ENCODE measurements around the gene KCNJ3.

Gene KCNJ3

DNA sequence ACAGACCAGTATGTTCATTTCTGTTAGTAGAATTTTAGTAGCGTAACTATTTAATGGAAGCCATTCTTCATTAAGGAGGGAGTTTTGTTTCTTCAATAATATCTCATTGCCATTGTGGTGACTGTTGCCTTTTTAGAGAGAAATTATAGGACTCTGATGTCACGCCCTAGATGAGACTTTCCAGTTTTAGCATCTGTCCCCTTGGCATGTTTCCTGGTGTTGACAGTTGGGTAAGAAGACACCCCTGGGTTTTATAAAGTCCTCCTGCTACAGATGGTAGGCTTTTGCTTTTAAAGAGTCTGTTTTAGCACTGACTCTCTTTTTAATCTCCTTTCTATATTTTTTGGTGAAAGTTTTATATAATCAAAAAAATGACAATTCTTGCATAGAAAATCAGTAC is 41.9 kb downstream of the KCNJ3 start:
- no peak for DNase-seq
- no peaks in the 10 kb centered on the region for H3K27me3 ChIP-seq
- H3K36me3 ChIP-seq, result no peaks in the 10 kb centered on the region
- no peak overlapping the region for H3K4me3 ChIP-seq (ENCODE audit: low read depth, low read length)
- H3K9me3 ChIP-seq, result no peaks in the 10 kb centered on the region
- H3K4me1 ChIP-seq, result no peaks in the 10 kb centered on the region
- TF ChIP-seq, protein P1, sequence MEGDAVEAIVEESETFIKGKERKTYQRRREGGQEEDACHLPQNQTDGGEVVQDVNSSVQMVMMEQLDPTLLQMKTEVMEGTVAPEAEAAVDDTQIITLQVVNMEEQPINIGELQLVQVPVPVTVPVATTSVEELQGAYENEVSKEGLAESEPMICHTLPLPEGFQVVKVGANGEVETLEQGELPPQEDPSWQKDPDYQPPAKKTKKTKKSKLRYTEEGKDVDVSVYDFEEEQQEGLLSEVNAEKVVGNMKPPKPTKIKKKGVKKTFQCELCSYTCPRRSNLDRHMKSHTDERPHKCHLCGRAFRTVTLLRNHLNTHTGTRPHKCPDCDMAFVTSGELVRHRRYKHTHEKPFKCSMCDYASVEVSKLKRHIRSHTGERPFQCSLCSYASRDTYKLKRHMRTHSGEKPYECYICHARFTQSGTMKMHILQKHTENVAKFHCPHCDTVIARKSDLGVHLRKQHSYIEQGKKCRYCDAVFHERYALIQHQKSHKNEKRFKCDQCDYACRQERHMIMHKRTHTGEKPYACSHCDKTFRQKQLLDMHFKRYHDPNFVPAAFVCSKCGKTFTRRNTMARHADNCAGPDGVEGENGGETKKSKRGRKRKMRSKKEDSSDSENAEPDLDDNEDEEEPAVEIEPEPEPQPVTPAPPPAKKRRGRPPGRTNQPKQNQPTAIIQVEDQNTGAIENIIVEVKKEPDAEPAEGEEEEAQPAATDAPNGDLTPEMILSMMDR (IDR thresholded peaks at IDR 0.05; ENCODE audit: low read depth, low read length), result no peak

DNA sequence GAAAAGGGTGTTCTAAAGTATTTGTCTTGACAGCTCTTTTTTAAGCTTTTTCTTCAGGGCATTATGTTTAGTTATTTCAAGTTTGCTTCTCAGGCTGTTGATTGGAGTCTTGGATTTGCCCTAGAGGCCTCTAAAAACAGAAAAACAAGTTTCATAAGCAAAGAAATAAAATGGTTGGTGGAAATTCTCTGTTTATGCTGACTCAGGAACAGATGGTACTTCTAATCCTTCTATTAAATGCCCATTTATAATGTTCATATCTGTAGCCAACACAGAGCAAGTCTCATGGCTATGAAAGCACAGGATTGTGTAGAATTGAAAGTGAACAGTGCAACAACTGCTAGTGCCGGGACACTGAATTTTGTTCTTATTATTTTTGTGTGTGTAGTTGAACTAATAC is 60.4 kb downstream of the KCNJ3 start:
- Histone ChIP-seq H3K4me3 (ENCODE audit: low read depth, low read length) (no peak overlapping the region), H3K36me3 (no peaks in the 10 kb centered on the region), H3K4me1 (no peaks in the 10 kb centered on the region), H3K27me3 (no peaks in the 10 kb centered on the region), H3K9me3 (no peaks in the 10 kb centered on the region)
- TF ChIP-seq, protein P1 (IDR thresholded peaks at IDR 0.05; ENCODE audit: low read depth, low read length), result no peak
- no peak for DNase-seq

DNA sequence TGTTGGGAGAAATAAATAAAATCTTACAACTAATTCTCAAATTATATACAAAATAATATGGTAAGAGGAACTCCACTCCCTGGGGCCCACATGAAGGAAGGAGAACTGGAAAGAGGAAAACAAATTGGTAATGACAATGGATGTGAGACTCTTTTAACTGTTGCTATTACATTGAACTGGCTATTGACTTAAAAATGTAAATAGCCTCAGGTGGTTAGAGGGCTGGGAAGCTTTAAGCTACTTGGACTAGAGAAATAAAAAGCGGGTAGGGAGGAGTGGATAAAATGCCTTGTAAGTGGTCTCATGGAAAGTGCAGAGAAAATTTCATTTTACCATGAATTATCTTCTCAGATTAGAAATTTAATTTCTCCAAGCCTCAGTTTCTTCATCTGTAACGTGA is 64.1 kb downstream of the KCNJ3 start:
- Histone ChIP-seq H3K4me1 (no peaks in the 10 kb centered on the region), H3K9me3 (no peaks in the 10 kb centered on the region), H3K4me3 (ENCODE audit: low read depth, low read length) (no peak overlapping the region), H3K27me3 (no peaks in the 10 kb centered on the region), H3K36me3 (no peaks in the 10 kb centered on the region)
- DNase-seq, result no peak
- TF ChIP-seq, protein P1 (IDR thresholded peaks at IDR 0.05; ENCODE audit: low read depth, low read length), result no peak

DNA sequence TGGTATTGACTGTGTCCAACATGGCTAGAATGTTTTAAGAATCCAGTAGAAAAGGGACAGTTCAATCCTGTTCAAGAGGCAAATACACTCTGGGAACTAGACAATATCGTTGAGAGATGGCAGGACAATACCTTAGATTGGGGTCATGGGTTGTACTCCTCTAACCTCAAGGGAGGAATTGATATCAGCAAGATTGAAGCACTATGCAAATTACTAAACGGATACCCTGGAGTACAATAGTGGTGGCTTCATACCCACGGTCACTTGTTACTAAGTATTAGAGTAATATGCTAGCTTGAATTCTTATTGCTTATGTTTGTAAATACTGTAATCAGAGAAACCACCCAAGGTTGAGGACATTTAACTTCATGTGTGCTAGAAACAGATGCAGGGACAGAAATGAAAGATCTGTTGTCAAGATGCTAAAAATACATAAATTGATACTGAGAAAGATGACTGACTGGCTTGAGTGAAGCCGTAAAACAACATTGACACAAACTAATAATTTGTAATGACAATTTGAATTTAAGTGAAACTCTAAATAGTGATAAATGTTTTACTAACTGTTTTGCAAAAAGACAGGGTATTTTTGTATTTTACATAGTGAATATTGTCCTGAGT is 73.3 kb downstream of the KCNJ3 start:
- H3K27me3 ChIP-seq, result no peaks in the 10 kb centered on the region
- no peaks in the 10 kb centered on the region for H3K9me3 ChIP-seq
- H3K4me3 ChIP-seq (ENCODE audit: low read depth, low read length), result no peak overlapping the region
- no peaks in the 10 kb centered on the region for H3K4me1 ChIP-seq
- no peaks in the 10 kb centered on the region for H3K36me3 ChIP-seq
- no peak for DNase-seq
- TF ChIP-seq, protein P1 (IDR thresholded peaks at IDR 0.05; ENCODE audit: low read depth, low read length), result no peak

DNA sequence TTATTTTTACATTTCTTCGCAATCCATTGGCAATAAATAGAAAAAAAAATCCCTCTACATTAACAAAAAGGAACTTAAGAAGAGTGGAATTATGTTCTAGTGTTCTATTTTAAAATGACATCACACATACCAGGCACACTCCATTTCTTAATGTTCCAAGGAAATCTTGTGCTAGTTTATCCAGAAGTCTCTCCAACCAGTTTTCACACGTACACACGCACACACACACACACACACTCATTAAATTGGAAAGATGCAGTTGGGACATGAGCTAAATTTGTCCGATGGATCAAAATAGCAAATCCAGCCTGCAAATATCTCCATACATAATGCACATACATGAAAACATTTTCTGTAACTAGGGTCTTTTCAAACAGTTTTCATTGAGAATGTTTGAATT is 78.3 kb downstream of the KCNJ3 start:
- H3K9me3 ChIP-seq, result no peaks in the 10 kb centered on the region
- no peak overlapping the region for H3K4me3 ChIP-seq (ENCODE audit: low read depth, low read length)
- no peak for DNase-seq
- no peaks in the 10 kb centered on the region for H3K27me3 ChIP-seq
- H3K4me1 ChIP-seq, result no peaks in the 10 kb centered on the region
- TF ChIP-seq, protein P1 (IDR thresholded peaks at IDR 0.05; ENCODE audit: low read depth, low read length), result no peak
- no peaks in the 10 kb centered on the region for H3K36me3 ChIP-seq

DNA sequence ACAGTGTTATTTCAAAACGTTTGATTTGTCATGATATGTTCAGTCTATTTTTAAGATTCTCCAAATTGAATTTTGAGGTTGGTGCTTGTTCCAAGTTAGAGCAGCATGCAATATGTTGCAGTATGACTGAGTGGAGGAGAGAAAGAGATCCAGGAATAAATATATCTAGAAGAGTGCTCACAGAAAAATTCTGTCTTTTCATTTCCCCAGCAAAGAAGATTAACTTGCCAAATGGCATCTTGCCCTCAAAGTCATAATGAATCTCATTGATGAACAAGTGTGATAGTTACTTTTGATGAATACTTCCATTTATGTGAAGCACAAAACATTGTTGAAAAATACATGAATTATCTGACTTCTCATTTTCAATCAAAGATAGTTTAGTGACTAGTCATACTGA is 95.9 kb downstream of the KCNJ3 start:
- H3K4me3 ChIP-seq (ENCODE audit: low read depth, low read length), result no peak overlapping the region
- TF ChIP-seq, protein P1 (IDR thresholded peaks at IDR 0.05; ENCODE audit: low read depth, low read length), result no peak
- H3K9me3 ChIP-seq, result no peaks in the 10 kb centered on the region
- H3K4me1 ChIP-seq, result no peaks in the 10 kb centered on the region
- DNase-seq, result no peak
- no peaks in the 10 kb centered on the region for H3K27me3 ChIP-seq
- H3K36me3 ChIP-seq, result no peaks in the 10 kb centered on the region

All from BE2C (cell line).